ENCODE data around the gene SNX24.
"Not testable (repeated sequence)": the region's sequence is repeated elsewhere in the genome, so short reads cannot be mapped to it uniquely, and the experiment has no call there.

SNX24 gene

DNA sequence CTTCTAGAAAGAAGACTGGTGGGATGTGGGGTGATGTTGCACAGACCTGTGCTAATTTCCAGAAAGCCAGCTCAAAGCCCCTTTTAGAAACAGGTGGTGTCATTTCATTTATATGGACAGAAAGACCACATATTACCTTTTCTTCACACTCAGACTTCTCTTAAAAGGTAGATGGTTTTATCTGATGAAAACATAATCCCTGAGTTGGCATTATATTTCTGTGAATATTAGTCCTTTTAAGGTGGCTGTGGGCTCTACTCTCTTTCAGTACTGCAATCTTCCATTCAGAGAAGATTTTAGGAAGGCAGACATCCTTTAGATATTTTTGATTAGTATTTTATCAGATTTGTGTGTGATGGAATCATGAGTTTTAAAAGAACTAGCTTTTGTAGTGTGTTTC lies 117.9 kb downstream of the SNX24 start:
- TF ChIP-seq MYC (IDR thresholded peaks at IDR 0.05; ENCODE audit: low read depth, low read length): no peak
- no peak for TF ChIP-seq POLR2A (IDR thresholded peaks at IDR 0.05; ENCODE audit: extremely low read depth, insufficient read length)
- TF ChIP-seq, protein P1, sequence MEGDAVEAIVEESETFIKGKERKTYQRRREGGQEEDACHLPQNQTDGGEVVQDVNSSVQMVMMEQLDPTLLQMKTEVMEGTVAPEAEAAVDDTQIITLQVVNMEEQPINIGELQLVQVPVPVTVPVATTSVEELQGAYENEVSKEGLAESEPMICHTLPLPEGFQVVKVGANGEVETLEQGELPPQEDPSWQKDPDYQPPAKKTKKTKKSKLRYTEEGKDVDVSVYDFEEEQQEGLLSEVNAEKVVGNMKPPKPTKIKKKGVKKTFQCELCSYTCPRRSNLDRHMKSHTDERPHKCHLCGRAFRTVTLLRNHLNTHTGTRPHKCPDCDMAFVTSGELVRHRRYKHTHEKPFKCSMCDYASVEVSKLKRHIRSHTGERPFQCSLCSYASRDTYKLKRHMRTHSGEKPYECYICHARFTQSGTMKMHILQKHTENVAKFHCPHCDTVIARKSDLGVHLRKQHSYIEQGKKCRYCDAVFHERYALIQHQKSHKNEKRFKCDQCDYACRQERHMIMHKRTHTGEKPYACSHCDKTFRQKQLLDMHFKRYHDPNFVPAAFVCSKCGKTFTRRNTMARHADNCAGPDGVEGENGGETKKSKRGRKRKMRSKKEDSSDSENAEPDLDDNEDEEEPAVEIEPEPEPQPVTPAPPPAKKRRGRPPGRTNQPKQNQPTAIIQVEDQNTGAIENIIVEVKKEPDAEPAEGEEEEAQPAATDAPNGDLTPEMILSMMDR (IDR thresholded peaks at IDR 0.05; ENCODE audit: low read depth, low read length): no peak
- TF ChIP-seq, protein P2, sequence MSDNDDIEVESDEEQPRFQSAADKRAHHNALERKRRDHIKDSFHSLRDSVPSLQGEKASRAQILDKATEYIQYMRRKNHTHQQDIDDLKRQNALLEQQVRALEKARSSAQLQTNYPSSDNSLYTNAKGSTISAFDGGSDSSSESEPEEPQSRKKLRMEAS (IDR thresholded peaks at IDR 0.05; ENCODE audit: low read depth, low read length): no peak
- DNase-seq (ENCODE audit: low read depth): no peak
- no peak overlapping the region for H3K4me3 ChIP-seq (ENCODE audit: low read depth, low read length)

DNA sequence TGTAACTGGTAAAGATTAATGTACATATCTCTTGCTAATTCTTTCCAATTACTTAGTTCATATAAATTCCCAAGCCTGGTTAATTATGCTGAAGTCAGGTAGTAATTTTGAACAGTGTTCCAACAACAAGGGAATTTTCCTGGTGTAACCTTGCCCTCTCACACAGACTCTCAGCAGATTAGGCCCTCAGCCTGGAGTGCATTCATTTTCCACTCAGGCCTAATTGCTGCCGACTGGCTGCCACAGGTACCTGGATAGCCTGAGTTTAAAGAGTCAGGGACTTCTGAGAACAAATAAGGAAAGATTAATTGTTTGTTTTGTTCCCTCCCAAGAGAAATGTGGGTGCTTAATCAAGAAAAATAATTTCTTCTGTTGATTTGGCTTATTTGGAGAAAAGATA lies 119.7 kb downstream of the SNX24 start:
- DNase-seq (ENCODE audit: low read depth): no peak
- no peak overlapping the region for H3K4me3 ChIP-seq (ENCODE audit: low read depth, low read length)
- TF ChIP-seq MYC (IDR thresholded peaks at IDR 0.05; ENCODE audit: low read depth, low read length) (no peak), POLR2A (IDR thresholded peaks at IDR 0.05; ENCODE audit: extremely low read depth, insufficient read length) (no peak)
- TF ChIP-seq, protein P2 (IDR thresholded peaks at IDR 0.05; ENCODE audit: low read depth, low read length): no peak
- TF ChIP-seq, protein P1 (IDR thresholded peaks at IDR 0.05; ENCODE audit: low read depth, low read length): no peak

DNA sequence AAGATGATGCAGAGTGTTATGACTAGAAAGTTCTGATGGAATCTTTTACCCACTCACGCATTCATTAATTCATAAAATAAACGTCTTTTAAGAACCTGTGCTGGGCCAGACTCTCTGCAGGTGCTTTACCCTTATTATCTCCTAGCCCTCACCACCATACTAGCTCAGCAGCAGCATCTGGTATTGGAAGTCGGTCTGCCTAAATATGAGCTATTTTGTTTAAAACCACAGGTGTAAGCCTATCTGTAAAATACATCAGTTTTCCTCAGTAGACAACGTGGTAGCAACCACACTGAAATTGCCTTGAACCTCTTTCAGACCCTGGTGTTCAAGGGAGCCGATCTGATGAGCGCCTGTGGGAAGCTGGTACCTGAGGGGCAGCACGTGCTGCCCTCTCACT lies 121.7 kb downstream of the SNX24 start:
- H3K4me3 ChIP-seq (ENCODE audit: low read depth, low read length): no peak overlapping the region
- DNase-seq (ENCODE audit: low read depth): no peak
- TF ChIP-seq, protein P1 (IDR thresholded peaks at IDR 0.05; ENCODE audit: low read depth, low read length): no peak
- TF ChIP-seq POLR2A (IDR thresholded peaks at IDR 0.05; ENCODE audit: extremely low read depth, insufficient read length): no peak
- TF ChIP-seq, protein P2 (IDR thresholded peaks at IDR 0.05; ENCODE audit: low read depth, low read length): no peak
- TF ChIP-seq MYC (IDR thresholded peaks at IDR 0.05; ENCODE audit: low read depth, low read length): no peak

DNA sequence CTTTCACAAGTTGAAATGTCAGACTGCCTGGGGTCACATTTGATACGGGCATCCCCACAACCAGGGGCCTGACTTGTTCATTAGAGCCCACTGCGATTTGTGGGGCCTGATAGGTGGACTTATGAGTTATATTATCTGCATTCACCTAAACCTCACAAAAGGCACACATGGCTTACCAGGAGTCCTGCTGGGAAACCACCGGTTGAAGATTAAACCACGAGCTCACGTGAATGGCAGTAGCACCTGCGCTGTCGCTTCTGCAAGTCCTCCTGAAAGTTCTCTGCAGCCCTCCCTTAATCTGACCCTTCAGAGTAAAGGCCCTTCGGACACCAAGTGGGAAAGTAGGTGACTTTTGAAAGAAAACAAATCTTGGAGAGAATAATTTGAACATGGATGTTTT lies 122.2 kb downstream of the SNX24 start:
- TF ChIP-seq MYC (IDR thresholded peaks at IDR 0.05; ENCODE audit: low read depth, low read length): no peak
- TF ChIP-seq, protein P1 (IDR thresholded peaks at IDR 0.05; ENCODE audit: low read depth, low read length): no peak
- TF ChIP-seq, protein P2 (IDR thresholded peaks at IDR 0.05; ENCODE audit: low read depth, low read length): no peak
- TF ChIP-seq POLR2A (IDR thresholded peaks at IDR 0.05; ENCODE audit: extremely low read depth, insufficient read length): no peak
- H3K4me3 ChIP-seq (ENCODE audit: low read depth, low read length): no peak overlapping the region
- no peak for DNase-seq (ENCODE audit: low read depth)

DNA sequence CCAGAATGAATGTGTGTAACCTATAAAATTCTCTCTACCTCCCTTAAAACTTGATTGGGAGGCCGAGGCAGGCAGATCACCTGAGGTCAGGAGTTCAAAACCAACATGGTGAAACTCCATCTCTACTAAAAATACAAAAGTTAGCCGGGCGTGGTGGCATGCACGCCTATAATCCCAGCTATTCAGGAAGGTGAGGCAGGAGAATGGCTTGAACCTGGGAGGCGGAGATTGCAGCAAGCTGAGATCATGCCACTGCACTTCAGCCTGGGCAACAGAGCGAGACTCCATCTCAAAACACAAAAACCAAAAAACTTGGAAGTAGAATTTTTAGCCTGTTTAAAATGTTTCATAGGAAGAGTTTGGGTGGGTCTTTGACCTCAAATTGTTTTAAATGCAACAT lies 122.6 kb downstream of the SNX24 start:
- DNase-seq (ENCODE audit: low read depth); H3K4me3 ChIP-seq (ENCODE audit: low read depth, low read length): not testable (repeated sequence)

DNA sequence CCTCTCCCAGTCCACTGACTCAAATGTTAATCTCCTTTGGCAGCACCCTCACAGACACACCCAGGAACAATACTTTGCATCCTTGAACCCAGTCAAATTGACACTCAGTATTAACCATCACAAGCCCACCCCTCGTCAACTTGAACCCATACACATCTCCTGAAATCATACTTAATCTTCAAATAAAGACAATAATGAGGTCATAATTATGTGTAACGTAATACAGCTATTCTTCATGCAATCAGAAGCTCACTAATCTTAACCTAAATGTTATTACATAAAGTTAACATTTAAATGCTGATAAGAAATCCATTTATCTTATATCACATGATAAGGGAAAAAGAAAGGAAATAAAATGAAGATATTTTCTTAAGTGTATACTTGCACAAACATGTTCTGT lies 125.9 kb downstream of the SNX24 start:
- DNase-seq (ENCODE audit: low read depth): no peak
- TF ChIP-seq POLR2A (IDR thresholded peaks at IDR 0.05; ENCODE audit: extremely low read depth, insufficient read length): no peak
- TF ChIP-seq, protein P2 (IDR thresholded peaks at IDR 0.05; ENCODE audit: low read depth, low read length): no peak
- TF ChIP-seq, protein P1 (IDR thresholded peaks at IDR 0.05; ENCODE audit: low read depth, low read length): no peak
- TF ChIP-seq MYC (IDR thresholded peaks at IDR 0.05; ENCODE audit: low read depth, low read length): no peak
- no peak overlapping the region for H3K4me3 ChIP-seq (ENCODE audit: low read depth, low read length)

All from NB4 (cell line).